ENCODE measurements around the gene PLEKHM2. TPM values are rescaled to one million over a fixed set of nuclear protein-coding genes. Genes with fewer than 3 reads are reported as not detected.
"Not testable (repeated sequence)": the region's sequence is repeated elsewhere in the genome, so short reads cannot be mapped to it uniquely, and the experiment has no call there.

The PLEKHM2 gene
- total RNA-seq (10 to 100 TPM; 81.4 to 81.7 TPM), polyA plus RNA-seq (10 to 100 TPM; 23.9 to 67.6 TPM)
- long read RNA-seq, donor 1, partial matches to known transcripts, result 136 of 154 reads
- long read RNA-seq, donor 1, other reads (novel, unspliced or antisense), result 18 of 154 reads
- long read RNA-seq, donor 2, full-length matches to known transcripts, result 14 of 69 reads
- long read RNA-seq, donor 2, partial matches to known transcripts, result 29 of 69 reads
- long read RNA-seq, donor 2, other reads (novel, unspliced or antisense), result 26 of 69 reads

- 0 to 1% methylated on average over 26 to 52 of the region's 52 CpGs for WGBS, 2 donors
- no peaks in the 10 kb centered on the region for H3K36me3 ChIP-seq (ENCODE audit: control insufficient read depth in 1 of 2, insufficient read depth in 2 of 2, low read length in 1 of 2)
- no peaks in the 10 kb centered on the region for H3K9me3 ChIP-seq (ENCODE audit: control insufficient read depth, low read length)
- H3K4me3 ChIP-seq (ENCODE audit: low read length in 2 of 2), result peak within 1 kb of the TSS; percentile 77 to 98
- intact Hi-C loops (cut with DNase I), result loop anchor here in 1 of 2 donors (10.0 kb wide), 1 partner anchor 69 kb away; the partner anchor contains the start of gene DDI2
- DNase-seq (peak; percentile 63 to 84), ATAC-seq (ENCODE audit: low FRiP score) (peak; percentile 83)
- no peaks in the 10 kb centered on the region for H3K4me1 ChIP-seq (ENCODE audit: control insufficient read depth in 1 of 2, insufficient read depth in 2 of 2, low read length in 2 of 2)
- H3K27me3 ChIP-seq (ENCODE audit: control insufficient read depth in 1 of 2, insufficient read depth in 2 of 2, low read length in 1 of 2), result no peaks in the 10 kb centered on the region
- H3K27ac ChIP-seq (ENCODE audit: low read depth in 1 of 2, low read length in 2 of 2), result peak within 1 kb of the TSS; percentile 86 to 91
These were observed at the start of gene PLEKHM2 for GRCh38 chr1:15684042-15684461. PLEKHM2 (plus strand) TSS chr1:15684320; CDS start chr1:15684559, 239 bp downstream.

GRCh38 chr1:15636436-15636835 is 47.7 kb upstream of the PLEKHM2 start:
- DNase-seq (no peak), ATAC-seq (ENCODE audit: low FRiP score) (no peak)
- no peaks in the 10 kb centered on the region for H3K9me3 ChIP-seq (ENCODE audit: control insufficient read depth, low read length)
- 93 to 94% methylated on average over 4 of the region's 4 CpGs for WGBS, 2 donors
- H3K36me3 ChIP-seq (ENCODE audit: control insufficient read depth in 1 of 2, insufficient read depth in 2 of 2, low read length in 1 of 2), result peaks cover 5 to 6% of the 10 kb centered on the region in 2 donors
- no peaks in the 10 kb centered on the region for H3K27me3 ChIP-seq (ENCODE audit: control insufficient read depth in 1 of 2, insufficient read depth in 2 of 2, low read length in 1 of 2)
- no peak overlapping the region for H3K4me3 ChIP-seq (ENCODE audit: low read length in 2 of 2)
- no peaks in the 10 kb centered on the region for H3K4me1 ChIP-seq (ENCODE audit: control insufficient read depth in 1 of 2, insufficient read depth in 2 of 2, low read length in 2 of 2)
- intact Hi-C loops (cut with DNase I), result no loop called here
- no peak overlapping the region for H3K27ac ChIP-seq (ENCODE audit: low read depth in 1 of 2, low read length in 2 of 2)

- intact Hi-C loops (cut with DNase I), result no loop called here
- Histone ChIP-seq H3K36me3 (ENCODE audit: control insufficient read depth in 1 of 2, insufficient read depth in 2 of 2, low read length in 1 of 2) (peaks cover 5 to 6% of the 10 kb centered on the region in 2 donors), H3K27ac (ENCODE audit: low read depth in 1 of 2, low read length in 2 of 2) (no peak overlapping the region), H3K27me3 (ENCODE audit: control insufficient read depth in 1 of 2, insufficient read depth in 2 of 2, low read length in 1 of 2) (no peaks in the 10 kb centered on the region), H3K4me1 (ENCODE audit: control insufficient read depth in 1 of 2, insufficient read depth in 2 of 2, low read length in 2 of 2) (no peaks in the 10 kb centered on the region), H3K4me3 (ENCODE audit: low read length in 2 of 2) (no peak overlapping the region), H3K9me3 (ENCODE audit: control insufficient read depth, low read length) (no peaks in the 10 kb centered on the region)
- WGBS, 2 donors, result 62 to 64% methylated on average over 4 of the region's 4 CpGs
- no peak for DNase-seq
- ATAC-seq (ENCODE audit: low FRiP score), result no peak
These were observed 46.3 kb upstream of the PLEKHM2 start for GRCh38 chr1:15637826-15638225.

- ATAC-seq (ENCODE audit: low FRiP score), result no peak
- Histone ChIP-seq H3K27me3 (ENCODE audit: control insufficient read depth in 1 of 2, insufficient read depth in 2 of 2, low read length in 1 of 2) (no peaks in the 10 kb centered on the region), H3K4me3 (ENCODE audit: low read length in 2 of 2) (no peak overlapping the region), H3K9me3 (ENCODE audit: control insufficient read depth, low read length) (no peaks in the 10 kb centered on the region), H3K36me3 (ENCODE audit: control insufficient read depth in 1 of 2, insufficient read depth in 2 of 2, low read length in 1 of 2) (peaks cover 2 to 5% of the 10 kb centered on the region in 2 donors), H3K27ac (ENCODE audit: low read depth in 1 of 2, low read length in 2 of 2) (no peak overlapping the region), H3K4me1 (ENCODE audit: control insufficient read depth in 1 of 2, insufficient read depth in 2 of 2, low read length in 2 of 2) (no peaks in the 10 kb centered on the region)
- intact Hi-C loops (cut with DNase I), result no loop called here
- no peak for DNase-seq
These were observed 44.9 kb upstream of the PLEKHM2 start for GRCh38 chr1:15639262-15639661.

- DNase-seq (no peak), ATAC-seq (ENCODE audit: low FRiP score) (no peak)
- H3K4me3 ChIP-seq (ENCODE audit: low read length in 2 of 2), result no peak overlapping the region
- intact Hi-C loops (cut with DNase I), result no loop called here
- no peak overlapping the region for H3K27ac ChIP-seq (ENCODE audit: low read depth in 1 of 2, low read length in 2 of 2)
- no peaks in the 10 kb centered on the region for H3K9me3 ChIP-seq (ENCODE audit: control insufficient read depth, low read length)
- H3K36me3 ChIP-seq (ENCODE audit: control insufficient read depth in 1 of 2, insufficient read depth in 2 of 2, low read length in 1 of 2), result peaks cover 2 to 5% of the 10 kb centered on the region in 2 donors
- no peaks in the 10 kb centered on the region for H3K27me3 ChIP-seq (ENCODE audit: control insufficient read depth in 1 of 2, insufficient read depth in 2 of 2, low read length in 1 of 2)
- 82 to 91% methylated on average over 4 of the region's 4 CpGs for WGBS, 2 donors
- H3K4me1 ChIP-seq (ENCODE audit: control insufficient read depth in 1 of 2, insufficient read depth in 2 of 2, low read length in 2 of 2), result no peaks in the 10 kb centered on the region
These were observed 44.2 kb upstream of the PLEKHM2 start for GRCh38 chr1:15639931-15640330.

- DNase-seq (no peak), ATAC-seq (ENCODE audit: low FRiP score) (no peak)
- no peaks in the 10 kb centered on the region for H3K9me3 ChIP-seq (ENCODE audit: control insufficient read depth, low read length)
- no peak overlapping the region for H3K4me3 ChIP-seq (ENCODE audit: low read length in 2 of 2)
- no peaks in the 10 kb centered on the region for H3K27me3 ChIP-seq (ENCODE audit: control insufficient read depth in 1 of 2, insufficient read depth in 2 of 2, low read length in 1 of 2)
- intact Hi-C loops (cut with DNase I), result no loop called here
- WGBS, 2 donors, result 81 to 89% methylated on average over 3 of the region's 3 CpGs
- no peak overlapping the region for H3K27ac ChIP-seq (ENCODE audit: low read depth in 1 of 2, low read length in 2 of 2)
- H3K4me1 ChIP-seq (ENCODE audit: control insufficient read depth in 1 of 2, insufficient read depth in 2 of 2, low read length in 2 of 2), result no peaks in the 10 kb centered on the region
- peaks cover 2 to 5% of the 10 kb centered on the region in 2 donors for H3K36me3 ChIP-seq (ENCODE audit: control insufficient read depth in 1 of 2, insufficient read depth in 2 of 2, low read length in 1 of 2)
These were observed 43.5 kb upstream of the PLEKHM2 start for GRCh38 chr1:15640667-15641066.

- Histone ChIP-seq H3K27me3 (ENCODE audit: control insufficient read depth in 1 of 2, insufficient read depth in 2 of 2, low read length in 1 of 2) (no peaks in the 10 kb centered on the region), H3K36me3 (ENCODE audit: control insufficient read depth in 1 of 2, insufficient read depth in 2 of 2, low read length in 1 of 2) (peaks cover 0 to 2% of the 10 kb centered on the region in 2 donors), H3K27ac (ENCODE audit: low read depth in 1 of 2, low read length in 2 of 2) (no peak overlapping the region), H3K4me3 (ENCODE audit: low read length in 2 of 2) (no peak overlapping the region), H3K9me3 (ENCODE audit: control insufficient read depth, low read length) (no peaks in the 10 kb centered on the region), H3K4me1 (ENCODE audit: control insufficient read depth in 1 of 2, insufficient read depth in 2 of 2, low read length in 2 of 2) (no peaks in the 10 kb centered on the region)
- DNase-seq (no peak), ATAC-seq (ENCODE audit: low FRiP score) (no peak)
- WGBS, 2 donors, result 96 to 98% methylated on average over 1 of the region's 1 CpG
- intact Hi-C loops (cut with DNase I), result no loop called here
These were observed 34.2 kb upstream of the PLEKHM2 start for GRCh38 chr1:15649937-15650336.

GRCh38 chr1:15650433-15650832 is 33.7 kb upstream of the PLEKHM2 start:
- 65 to 87% methylated on average over 2 of the region's 2 CpGs for WGBS, 2 donors
- Histone ChIP-seq H3K27me3 (ENCODE audit: control insufficient read depth in 1 of 2, insufficient read depth in 2 of 2, low read length in 1 of 2) (no peaks in the 10 kb centered on the region), H3K36me3 (ENCODE audit: control insufficient read depth in 1 of 2, insufficient read depth in 2 of 2, low read length in 1 of 2) (peaks cover 0 to 2% of the 10 kb centered on the region in 2 donors), H3K4me3 (ENCODE audit: low read length in 2 of 2) (no peak overlapping the region), H3K27ac (ENCODE audit: low read depth in 1 of 2, low read length in 2 of 2) (no peak overlapping the region), H3K9me3 (ENCODE audit: control insufficient read depth, low read length) (no peaks in the 10 kb centered on the region), H3K4me1 (ENCODE audit: control insufficient read depth in 1 of 2, insufficient read depth in 2 of 2, low read length in 2 of 2) (no peaks in the 10 kb centered on the region)
- ATAC-seq (ENCODE audit: low FRiP score) (no peak), DNase-seq (no peak)
- intact Hi-C loops (cut with DNase I), result no loop called here

- H3K9me3 ChIP-seq (ENCODE audit: control insufficient read depth, low read length); H3K36me3 ChIP-seq (ENCODE audit: control insufficient read depth in 1 of 2, insufficient read depth in 2 of 2, low read length in 1 of 2); DNase-seq; H3K27ac ChIP-seq (ENCODE audit: low read depth in 1 of 2, low read length in 2 of 2); H3K4me1 ChIP-seq (ENCODE audit: control insufficient read depth in 1 of 2, insufficient read depth in 2 of 2, low read length in 2 of 2); H3K4me3 ChIP-seq (ENCODE audit: low read length in 2 of 2); ATAC-seq (ENCODE audit: low FRiP score); H3K27me3 ChIP-seq (ENCODE audit: control insufficient read depth in 1 of 2, insufficient read depth in 2 of 2, low read length in 1 of 2); intact Hi-C loops (cut with DNase I): not testable (repeated sequence)
- WGBS, 2 donors, result 86 to 97% methylated on average over 5 to 6 of the region's 6 CpGs
These were observed 32.0 kb upstream of the PLEKHM2 start for GRCh38 chr1:15652130-15652529.

Measured in aorta (tissue), 5 donors.